ENCODE results near the gene KRT15. TPM values are rescaled to one million over a fixed set of nuclear protein-coding genes. Genes with fewer than 3 reads are reported as not detected.

The KRT15 gene
- total RNA-seq, 1 experiment from 2014 or later: 0.55 TPM

DNA sequence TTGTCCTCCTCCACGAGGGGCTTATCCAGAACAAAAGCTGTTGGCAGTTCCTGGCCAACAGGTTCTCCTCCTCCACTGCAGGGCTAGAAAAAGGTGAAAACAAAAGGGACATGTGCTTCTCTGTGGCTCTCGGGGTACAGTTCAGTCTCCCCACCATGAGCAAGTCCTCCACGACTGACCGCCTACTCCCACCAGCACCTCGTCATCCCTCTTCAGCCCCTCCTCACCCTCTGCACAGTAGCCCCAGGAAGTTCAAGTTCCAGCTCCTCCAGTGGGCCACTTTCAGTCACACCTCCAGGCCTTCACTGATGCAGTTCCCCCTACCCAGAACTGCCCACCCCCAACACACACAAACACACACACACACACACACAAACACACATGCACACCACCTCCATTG is 33.8 kb upstream of the KRT15 start (continued):
- TF ChIP-seq, protein P1, sequence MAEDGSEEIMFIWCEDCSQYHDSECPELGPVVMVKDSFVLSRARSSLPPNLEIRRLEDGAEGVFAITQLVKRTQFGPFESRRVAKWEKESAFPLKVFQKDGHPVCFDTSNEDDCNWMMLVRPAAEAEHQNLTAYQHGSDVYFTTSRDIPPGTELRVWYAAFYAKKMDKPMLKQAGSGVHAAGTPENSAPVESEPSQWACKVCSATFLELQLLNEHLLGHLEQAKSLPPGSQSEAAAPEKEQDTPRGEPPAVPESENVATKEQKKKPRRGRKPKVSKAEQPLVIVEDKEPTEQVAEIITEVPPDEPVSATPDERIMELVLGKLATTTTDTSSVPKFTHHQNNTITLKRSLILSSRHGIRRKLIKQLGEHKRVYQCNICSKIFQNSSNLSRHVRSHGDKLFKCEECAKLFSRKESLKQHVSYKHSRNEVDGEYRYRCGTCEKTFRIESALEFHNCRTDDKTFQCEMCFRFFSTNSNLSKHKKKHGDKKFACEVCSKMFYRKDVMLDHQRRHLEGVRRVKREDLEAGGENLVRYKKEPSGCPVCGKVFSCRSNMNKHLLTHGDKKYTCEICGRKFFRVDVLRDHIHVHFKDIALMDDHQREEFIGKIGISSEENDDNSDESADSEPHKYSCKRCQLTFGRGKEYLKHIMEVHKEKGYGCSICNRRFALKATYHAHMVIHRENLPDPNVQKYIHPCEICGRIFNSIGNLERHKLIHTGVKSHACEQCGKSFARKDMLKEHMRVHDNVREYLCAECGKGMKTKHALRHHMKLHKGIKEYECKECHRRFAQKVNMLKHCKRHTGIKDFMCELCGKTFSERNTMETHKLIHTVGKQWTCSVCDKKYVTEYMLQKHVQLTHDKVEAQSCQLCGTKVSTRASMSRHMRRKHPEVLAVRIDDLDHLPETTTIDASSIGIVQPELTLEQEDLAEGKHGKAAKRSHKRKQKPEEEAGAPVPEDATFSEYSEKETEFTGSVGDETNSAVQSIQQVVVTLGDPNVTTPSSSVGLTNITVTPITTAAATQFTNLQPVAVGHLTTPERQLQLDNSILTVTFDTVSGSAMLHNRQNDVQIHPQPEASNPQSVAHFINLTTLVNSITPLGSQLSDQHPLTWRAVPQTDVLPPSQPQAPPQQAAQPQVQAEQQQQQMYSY (CRISPR knock-in tag; IDR thresholded peaks at IDR 0.05): no peak
- TF ChIP-seq, protein P2, sequence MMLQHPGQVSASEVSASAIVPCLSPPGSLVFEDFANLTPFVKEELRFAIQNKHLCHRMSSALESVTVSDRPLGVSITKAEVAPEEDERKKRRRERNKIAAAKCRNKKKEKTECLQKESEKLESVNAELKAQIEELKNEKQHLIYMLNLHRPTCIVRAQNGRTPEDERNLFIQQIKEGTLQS (CRISPR knock-in tag; conservative IDR thresholded peaks at IDR 0.05): no peak
- TF ChIP-seq, protein P3, sequence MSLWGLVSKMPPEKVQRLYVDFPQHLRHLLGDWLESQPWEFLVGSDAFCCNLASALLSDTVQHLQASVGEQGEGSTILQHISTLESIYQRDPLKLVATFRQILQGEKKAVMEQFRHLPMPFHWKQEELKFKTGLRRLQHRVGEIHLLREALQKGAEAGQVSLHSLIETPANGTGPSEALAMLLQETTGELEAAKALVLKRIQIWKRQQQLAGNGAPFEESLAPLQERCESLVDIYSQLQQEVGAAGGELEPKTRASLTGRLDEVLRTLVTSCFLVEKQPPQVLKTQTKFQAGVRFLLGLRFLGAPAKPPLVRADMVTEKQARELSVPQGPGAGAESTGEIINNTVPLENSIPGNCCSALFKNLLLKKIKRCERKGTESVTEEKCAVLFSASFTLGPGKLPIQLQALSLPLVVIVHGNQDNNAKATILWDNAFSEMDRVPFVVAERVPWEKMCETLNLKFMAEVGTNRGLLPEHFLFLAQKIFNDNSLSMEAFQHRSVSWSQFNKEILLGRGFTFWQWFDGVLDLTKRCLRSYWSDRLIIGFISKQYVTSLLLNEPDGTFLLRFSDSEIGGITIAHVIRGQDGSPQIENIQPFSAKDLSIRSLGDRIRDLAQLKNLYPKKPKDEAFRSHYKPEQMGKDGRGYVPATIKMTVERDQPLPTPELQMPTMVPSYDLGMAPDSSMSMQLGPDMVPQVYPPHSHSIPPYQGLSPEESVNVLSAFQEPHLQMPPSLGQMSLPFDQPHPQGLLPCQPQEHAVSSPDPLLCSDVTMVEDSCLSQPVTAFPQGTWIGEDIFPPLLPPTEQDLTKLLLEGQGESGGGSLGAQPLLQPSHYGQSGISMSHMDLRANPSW (CRISPR knock-in tag; conservative IDR thresholded peaks at IDR 0.05; ENCODE audit: low read depth): no peak
- TF ChIP-seq FOXP1 (CRISPR knock-in tag; IDR thresholded peaks at IDR 0.05; ENCODE audit: borderline replicate concordance) (no peak), PRRX2 (CRISPR knock-in tag; IDR thresholded peaks at IDR 0.05) (no peak), SP1 (CRISPR knock-in tag; conservative IDR thresholded peaks at IDR 0.05) (no peak), ZBTB21 (CRISPR knock-in tag; IDR thresholded peaks at IDR 0.05; ENCODE audit: borderline replicate concordance) (no peak)

DNA sequence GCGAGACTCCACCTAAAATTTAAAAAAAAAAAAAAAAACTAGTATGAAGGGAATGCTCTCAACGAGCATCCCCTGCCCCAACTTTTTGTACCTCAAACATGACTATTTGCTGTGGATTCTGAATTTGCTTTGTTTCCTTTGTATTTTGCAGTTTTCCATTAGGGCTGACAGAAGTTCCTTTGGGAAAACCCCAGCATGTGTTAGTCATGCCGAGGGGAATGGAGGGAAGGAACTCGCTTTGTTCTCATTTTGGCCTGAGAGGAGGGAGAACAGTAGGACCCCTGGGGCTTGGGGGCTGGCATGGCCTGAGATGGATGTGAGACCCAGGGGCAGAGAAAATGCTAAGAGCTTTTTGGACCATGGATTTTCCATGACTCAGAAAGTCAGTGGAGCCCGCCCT is 32.7 kb upstream of the KRT15 start:
- peaks cover 3% of the 10 kb centered on the region for H3K36me3 Mint-ChIP-seq
- CTCF ChIA-PET: interaction anchor here (1.7 to 9.6 kb wide), 6 partner anchors 28 to 134 kb away, joined by 5 to 380 read pairs (median 45); no protein-coding TSS in a partner anchor
- H3K27me3 Mint-ChIP-seq (ENCODE audit: low read depth): peaks cover 5% of the 10 kb centered on the region
- DNase-seq (ENCODE audit: low spot score) (no peak), ATAC-seq (no peak)
- POLR2A ChIA-PET: interaction anchor here (0.7 kb wide), 1 partner anchor 63 kb away, joined by 3 read pairs; no protein-coding TSS in a partner anchor
- H3K27ac Mint-ChIP-seq: no peak overlapping the region
- no peak overlapping the region for H3K4me3 Mint-ChIP-seq
- H3K4me1 Mint-ChIP-seq: peaks cover 22% of the 10 kb centered on the region
- peaks cover 8% of the 10 kb centered on the region for H3K9me3 Mint-ChIP-seq
- TF ChIP-seq, protein P2 (CRISPR knock-in tag; conservative IDR thresholded peaks at IDR 0.05): no peak
- TF ChIP-seq TP53 (CRISPR knock-in tag; IDR thresholded peaks at IDR 0.05) (no peak), IRF2 (CRISPR knock-in tag; IDR thresholded peaks at IDR 0.05; ENCODE audit: borderline replicate concordance, low read depth) (no peak), MXD4 (CRISPR knock-in tag; IDR thresholded peaks at IDR 0.05; ENCODE audit: borderline replicate concordance) (no peak), FOXJ3 (CRISPR knock-in tag; IDR thresholded peaks at IDR 0.05; ENCODE audit: borderline replicate concordance) (no peak), TEAD1 (CRISPR knock-in tag; IDR thresholded peaks at IDR 0.05) (no peak), ELF4 (CRISPR knock-in tag; IDR thresholded peaks at IDR 0.05; ENCODE audit: low read depth) (no peak), ZNF121 (CRISPR knock-in tag; IDR thresholded peaks at IDR 0.05) (no peak), TCF7 (CRISPR knock-in tag; IDR thresholded peaks at IDR 0.05; ENCODE audit: low read depth) (no peak)
- TF ChIP-seq, protein P4, sequence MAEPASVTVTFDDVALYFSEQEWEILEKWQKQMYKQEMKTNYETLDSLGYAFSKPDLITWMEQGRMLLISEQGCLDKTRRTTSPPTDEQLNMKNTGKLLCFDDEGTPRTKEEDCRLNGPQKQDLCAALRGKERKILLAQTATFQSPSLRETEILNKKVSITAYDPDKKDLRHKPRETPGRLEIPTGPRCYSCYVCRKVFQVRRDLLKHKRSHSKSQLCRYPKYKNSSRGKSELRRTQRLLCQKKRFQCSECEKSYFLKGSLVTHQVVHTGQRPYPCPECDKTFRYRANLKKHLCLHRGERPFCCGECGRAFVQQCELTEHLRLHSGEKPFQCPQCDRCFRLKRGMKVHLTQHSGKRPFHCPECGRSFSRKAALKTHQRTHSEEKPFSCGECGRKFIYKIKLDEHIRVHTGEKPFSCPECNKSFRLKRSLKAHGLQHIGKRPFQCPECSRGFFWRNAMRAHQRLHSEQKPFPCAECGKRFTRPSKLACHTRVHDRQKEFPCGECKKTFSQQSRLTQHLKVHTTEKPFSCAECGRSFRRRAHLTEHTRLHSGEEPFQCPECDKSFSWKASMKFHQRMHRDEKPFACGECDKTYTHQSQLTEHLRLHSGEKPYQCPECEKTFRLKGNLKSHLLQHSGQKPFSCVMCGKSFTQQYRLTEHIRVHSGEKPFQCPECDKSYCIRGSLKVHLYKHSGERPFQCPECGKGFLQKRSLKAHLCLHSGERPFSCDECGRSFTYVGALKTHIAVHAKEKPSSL (CRISPR knock-in tag; conservative IDR thresholded peaks at IDR 0.05): no peak
- TF ChIP-seq, protein P5, sequence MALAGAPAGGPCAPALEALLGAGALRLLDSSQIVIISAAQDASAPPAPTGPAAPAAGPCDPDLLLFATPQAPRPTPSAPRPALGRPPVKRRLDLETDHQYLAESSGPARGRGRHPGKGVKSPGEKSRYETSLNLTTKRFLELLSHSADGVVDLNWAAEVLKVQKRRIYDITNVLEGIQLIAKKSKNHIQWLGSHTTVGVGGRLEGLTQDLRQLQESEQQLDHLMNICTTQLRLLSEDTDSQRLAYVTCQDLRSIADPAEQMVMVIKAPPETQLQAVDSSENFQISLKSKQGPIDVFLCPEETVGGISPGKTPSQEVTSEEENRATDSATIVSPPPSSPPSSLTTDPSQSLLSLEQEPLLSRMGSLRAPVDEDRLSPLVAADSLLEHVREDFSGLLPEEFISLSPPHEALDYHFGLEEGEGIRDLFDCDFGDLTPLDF (CRISPR knock-in tag; IDR thresholded peaks at IDR 0.05): no peak
- TF ChIP-seq, protein P6, sequence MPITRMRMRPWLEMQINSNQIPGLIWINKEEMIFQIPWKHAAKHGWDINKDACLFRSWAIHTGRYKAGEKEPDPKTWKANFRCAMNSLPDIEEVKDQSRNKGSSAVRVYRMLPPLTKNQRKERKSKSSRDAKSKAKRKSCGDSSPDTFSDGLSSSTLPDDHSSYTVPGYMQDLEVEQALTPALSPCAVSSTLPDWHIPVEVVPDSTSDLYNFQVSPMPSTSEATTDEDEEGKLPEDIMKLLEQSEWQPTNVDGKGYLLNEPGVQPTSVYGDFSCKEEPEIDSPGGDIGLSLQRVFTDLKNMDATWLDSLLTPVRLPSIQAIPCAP (CRISPR knock-in tag; IDR thresholded peaks at IDR 0.05): no peak
- TF ChIP-seq, protein P7, sequence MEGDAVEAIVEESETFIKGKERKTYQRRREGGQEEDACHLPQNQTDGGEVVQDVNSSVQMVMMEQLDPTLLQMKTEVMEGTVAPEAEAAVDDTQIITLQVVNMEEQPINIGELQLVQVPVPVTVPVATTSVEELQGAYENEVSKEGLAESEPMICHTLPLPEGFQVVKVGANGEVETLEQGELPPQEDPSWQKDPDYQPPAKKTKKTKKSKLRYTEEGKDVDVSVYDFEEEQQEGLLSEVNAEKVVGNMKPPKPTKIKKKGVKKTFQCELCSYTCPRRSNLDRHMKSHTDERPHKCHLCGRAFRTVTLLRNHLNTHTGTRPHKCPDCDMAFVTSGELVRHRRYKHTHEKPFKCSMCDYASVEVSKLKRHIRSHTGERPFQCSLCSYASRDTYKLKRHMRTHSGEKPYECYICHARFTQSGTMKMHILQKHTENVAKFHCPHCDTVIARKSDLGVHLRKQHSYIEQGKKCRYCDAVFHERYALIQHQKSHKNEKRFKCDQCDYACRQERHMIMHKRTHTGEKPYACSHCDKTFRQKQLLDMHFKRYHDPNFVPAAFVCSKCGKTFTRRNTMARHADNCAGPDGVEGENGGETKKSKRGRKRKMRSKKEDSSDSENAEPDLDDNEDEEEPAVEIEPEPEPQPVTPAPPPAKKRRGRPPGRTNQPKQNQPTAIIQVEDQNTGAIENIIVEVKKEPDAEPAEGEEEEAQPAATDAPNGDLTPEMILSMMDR (IDR thresholded peaks at IDR 0.05): no peak
- TF ChIP-seq, protein P8, sequence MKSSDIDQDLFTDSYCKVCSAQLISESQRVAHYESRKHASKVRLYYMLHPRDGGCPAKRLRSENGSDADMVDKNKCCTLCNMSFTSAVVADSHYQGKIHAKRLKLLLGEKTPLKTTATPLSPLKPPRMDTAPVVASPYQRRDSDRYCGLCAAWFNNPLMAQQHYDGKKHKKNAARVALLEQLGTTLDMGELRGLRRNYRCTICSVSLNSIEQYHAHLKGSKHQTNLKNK (CRISPR knock-in tag; IDR thresholded peaks at IDR 0.05): no peak
- TF ChIP-seq, protein P9, sequence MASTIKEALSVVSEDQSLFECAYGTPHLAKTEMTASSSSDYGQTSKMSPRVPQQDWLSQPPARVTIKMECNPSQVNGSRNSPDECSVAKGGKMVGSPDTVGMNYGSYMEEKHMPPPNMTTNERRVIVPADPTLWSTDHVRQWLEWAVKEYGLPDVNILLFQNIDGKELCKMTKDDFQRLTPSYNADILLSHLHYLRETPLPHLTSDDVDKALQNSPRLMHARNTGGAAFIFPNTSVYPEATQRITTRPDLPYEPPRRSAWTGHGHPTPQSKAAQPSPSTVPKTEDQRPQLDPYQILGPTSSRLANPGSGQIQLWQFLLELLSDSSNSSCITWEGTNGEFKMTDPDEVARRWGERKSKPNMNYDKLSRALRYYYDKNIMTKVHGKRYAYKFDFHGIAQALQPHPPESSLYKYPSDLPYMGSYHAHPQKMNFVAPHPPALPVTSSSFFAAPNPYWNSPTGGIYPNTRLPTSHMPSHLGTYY (CRISPR knock-in tag; IDR thresholded peaks at IDR 0.05): no peak

Data from WTC11 (cell line).